ENCODE data around the gene PARN.

Gene PARN

DNA sequence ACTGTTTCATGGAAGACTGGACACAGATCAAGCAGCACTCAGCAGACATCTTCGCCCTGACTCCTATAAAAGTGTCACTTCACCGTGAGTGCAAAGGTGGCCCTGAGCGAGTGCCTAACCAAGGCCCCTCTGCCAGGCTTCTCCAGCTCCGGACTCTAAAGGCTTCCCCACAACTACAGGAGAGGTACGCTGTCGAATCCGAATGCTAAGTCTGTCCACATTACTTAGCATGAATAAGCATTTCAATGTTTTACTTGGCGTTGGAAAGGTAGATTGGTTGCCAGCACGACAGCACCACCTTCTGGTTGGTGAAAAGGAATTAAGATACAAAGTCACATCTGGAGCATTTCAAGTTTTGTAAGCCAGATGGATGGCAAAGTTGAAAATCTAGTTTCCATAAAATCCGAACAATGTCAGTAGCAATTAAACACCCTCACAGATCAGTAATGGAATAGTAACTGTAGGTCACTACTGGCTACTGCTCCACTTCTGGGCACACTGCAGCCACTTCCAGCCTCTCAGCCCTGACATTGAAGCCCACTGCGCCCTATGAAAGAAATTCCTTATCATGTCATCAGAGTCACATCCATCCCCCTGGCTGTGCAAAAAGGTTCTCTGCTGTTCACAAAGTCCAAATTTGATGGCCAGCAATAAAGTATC lies 100.9 kb downstream of the PARN start:
- peak; percentile 49 for DNase-seq (ENCODE audit: low spot score)

DNA sequence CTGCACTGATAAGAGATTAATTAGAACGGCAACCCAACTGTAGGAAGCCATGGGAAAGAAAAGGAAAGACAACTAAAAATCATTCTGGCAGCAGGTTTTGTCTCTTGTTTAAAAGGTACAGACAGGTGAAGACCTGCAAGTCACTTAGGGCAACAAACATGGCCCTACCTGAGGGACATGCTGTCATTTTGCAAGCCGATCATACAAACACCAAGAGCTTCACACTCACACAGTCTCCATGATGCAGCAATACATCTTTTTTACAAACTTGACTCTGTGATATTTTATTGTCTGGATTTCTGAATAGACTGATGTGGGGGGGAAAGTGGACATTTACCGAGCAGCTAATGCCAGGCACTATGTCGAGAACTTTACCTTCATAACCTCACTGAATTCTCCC lies 101.8 kb downstream of the PARN start:
- no peak for DNase-seq (ENCODE audit: low spot score)

DNA sequence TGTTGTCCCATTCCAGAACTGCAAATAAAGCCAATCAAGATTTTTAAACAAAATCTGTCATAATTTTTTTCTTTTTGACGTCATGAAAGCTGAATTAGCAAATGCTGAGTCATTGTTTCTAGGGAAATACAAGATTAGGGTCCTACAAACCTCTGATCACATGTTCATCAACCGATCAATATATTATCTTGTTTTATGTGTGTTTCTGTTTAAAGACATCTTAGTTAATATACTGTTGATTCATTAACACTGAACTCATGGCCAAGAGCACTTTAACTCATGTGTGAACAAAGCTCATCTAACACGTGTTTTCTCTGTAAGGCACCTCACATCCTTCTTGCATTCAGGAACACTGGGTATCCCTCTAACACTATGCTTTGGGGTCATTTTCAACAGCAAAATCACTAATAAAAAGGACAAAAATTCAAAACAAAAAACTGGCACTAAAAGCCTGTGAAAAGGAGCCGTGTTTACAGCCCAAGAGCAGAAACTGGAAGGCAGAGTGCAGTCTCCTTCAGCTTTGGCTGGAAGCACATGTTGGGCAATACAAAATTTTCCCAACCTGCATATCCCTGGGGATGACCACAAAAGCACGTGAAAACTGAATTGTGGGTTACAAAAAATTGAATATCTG lies 102.5 kb downstream of the PARN start:
- no peak for DNase-seq (ENCODE audit: low spot score)

DNA sequence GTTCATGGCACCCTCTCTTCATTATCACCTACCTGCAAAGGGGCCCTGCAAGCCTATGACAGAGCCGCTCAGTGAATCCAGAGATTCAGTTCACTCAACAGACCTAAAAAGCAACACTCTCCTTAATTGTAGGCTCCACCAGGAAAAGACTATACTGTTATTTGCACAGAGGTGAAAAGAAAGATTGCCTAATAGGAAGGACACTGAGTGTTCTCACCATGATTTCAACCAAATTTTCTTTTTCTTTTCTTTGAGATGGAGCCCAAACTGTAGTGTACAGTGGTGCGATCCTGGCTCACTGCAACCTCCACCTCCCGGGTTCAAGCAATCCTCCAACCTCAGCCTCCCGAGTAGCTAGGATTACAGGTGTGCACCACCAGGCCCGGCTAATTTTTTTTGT lies 104.5 kb downstream of the PARN start:
- DNase-seq (ENCODE audit: low spot score): no peak

DNA sequence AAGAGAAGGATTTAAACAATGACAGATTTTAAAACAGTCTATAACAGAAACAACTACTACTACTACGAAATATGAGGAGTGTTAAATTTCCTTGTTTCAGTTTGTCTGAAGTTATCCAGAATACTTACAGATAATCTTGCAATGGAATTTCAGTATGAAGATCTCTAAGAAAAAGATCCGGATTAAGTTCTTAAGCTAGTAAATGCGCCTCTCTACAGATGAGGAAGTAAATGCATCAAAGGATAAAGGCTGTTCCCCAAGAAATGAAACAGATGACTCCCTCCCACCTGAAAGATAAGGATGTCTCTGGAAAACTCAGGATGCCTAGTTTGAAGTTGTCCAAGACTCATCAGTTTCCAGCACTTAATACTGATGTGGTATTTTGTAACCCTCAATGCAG lies 105.1 kb downstream of the PARN start:
- no peak for DNase-seq (ENCODE audit: low spot score)

DNA sequence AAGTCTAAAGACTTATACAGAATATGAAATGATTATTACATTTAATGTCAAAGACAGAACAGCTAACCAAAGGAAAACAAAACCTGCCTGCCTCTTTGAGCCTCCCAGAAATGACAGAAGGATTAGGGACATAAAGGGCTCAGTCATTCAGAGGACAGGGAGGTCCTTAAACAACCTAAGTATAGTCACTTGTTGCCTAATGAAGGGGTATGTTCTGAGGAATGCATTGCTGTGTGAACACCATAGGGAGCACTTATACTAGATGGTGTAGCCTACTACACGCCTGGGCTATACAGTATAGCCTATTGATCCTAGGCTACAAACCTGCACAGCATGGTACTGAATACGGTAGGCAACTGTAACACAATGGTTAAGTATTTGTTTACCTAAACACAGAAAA lies 106.4 kb downstream of the PARN start:
- DNase-seq (ENCODE audit: low spot score): no peak

DNA sequence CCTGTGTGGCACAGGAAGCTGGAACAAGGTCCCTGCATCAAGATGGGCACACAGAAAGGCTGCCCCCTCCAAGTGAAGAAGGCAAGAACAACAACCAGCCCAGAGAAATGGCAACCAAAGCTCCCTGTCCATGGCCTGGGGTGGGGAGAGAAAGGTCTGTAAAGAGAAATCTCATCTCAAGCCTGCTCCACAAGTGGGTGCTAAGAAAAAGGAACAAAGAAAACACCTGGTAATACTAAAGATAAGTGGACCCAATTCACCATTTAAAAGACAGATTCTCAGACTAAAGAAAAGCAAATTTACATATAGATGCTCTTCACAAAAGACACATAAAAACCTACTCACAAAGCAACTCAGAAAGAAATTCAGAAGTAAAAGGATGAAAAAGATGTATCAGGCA lies 107.4 kb downstream of the PARN start:
- DNase-seq (ENCODE audit: low spot score): no peak

DNA sequence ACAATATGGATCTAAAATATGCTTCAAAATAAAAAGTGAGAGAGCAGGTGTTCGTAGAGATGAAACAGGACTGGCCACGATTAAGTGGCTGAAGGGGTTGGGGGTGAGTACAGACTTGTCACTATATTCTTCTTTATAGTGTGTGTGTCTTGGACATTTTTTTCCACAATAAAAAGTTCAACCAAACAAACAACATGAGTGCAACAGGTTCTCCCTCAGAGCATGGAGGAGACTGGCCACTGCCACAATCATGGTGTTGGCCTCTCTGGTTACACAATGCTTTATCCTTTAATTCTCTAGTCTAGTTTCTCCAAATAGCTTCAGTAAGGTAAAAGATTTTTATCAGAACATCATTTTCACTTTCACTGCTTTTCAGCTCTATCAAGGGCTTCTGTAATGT lies 109.3 kb downstream of the PARN start:
- no peak for DNase-seq (ENCODE audit: low spot score)

DNA sequence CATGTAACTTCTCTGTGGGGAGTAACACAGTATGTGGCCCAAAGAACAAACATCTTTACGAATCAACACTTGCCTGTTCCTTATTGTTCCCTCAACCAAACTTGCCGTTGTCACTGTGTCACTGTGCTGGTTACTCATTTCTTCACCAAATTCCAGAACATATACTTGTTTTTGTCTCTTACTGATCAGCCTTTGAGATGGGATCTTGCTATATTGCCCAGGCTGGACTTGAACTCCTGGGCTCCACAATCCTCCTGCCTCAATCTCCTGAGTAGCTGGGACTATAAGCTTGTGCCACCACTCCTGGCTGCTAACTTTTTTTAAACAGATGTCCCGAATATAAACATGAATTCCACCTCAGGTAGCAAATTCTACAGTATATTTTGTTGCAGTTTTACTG lies 115.1 kb downstream of the PARN start:
- DNase-seq (ENCODE audit: low spot score): no peak

DNA sequence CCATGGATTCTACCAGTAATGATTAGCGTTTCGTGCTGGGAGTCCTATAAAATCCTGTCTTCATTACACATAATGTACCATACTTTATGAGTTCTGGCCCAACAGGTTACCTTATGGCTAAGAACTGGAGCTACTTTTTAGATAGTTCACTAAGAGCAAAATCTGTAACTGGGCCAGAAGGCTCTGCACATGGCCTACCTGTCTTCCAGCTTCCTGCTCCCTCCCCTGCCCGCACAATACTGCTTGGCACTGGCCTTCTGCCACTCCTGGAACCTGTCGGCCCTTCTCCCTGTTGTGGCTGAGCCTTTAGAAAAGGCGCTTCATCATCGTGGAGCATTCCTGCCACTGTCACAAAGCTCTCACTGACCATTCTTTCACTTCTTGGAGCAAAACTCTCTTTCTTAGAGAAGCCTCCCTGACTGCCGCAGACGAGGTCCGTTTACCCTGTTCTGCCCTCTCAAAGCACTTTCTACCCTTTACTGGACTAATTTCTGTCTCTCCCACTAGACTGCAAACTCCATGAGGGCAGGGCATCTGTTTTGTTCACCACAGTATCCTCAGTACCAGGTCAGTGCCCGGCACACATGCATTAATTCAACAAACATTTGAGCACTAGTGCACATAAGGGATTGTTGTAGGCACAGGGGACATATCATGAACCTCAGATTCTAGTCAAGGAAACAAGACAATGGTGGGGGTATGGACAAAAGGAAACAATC lies 116.5 kb downstream of the PARN start:
- DNase-seq (ENCODE audit: low spot score): no peak

DNA sequence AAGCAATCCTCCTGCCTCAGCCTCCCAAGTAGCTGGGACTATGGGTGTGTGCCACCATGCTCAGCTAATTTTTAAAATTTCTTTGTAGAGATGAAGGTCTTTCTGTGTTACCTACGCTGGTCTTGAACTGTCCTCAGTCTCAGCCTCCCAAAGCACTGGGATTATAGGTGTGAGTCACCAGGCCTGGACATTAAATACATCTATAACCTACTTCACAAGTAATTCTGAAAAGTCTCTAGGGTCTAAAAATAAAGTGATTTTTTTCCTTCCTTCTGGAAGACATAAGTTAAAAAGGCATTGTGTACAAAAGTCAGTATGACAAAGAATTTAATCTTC lies 118.3 kb downstream of the PARN start:
- no peak for DNase-seq (ENCODE audit: low spot score)

DNA sequence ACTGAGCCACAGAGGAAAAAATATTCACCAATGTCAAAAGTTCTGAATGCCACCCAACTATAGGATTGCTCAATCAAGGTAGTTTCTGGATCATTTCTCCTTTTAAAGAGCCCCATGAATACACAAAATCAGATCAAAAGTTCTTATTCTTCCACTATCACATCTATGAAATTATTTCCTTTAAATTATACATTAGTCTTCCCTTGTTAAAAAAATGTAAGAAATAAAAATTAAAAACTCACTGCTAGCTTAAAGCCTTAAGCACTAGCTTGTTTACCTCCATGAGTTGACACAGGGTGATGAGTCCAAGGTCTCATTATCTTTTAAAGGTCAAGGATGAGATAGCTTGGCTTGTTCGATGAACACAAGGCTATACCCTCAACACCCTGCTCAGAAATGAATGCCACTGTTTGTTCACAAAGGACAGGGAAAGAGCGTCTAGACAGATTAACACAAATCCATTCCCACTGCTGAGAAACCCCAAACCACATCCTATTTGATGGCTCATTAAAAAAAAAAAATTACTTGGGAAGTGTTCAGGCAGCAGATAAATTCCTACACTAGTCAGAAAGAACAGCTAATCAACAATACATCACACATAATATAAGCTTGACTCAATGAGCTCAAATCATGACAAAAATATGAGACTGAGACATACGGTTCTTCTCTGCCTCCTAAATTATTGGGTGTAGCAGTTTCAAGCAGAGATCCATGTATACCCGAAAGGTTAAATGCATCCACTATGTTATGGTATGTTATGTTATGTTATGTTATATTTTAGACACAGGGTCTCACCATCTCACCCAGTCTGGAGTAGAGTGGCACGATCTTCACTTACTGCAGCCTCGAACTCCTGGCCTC lies 118.9 kb downstream of the PARN start:
- DNase-seq (ENCODE audit: low spot score): no peak

DNA sequence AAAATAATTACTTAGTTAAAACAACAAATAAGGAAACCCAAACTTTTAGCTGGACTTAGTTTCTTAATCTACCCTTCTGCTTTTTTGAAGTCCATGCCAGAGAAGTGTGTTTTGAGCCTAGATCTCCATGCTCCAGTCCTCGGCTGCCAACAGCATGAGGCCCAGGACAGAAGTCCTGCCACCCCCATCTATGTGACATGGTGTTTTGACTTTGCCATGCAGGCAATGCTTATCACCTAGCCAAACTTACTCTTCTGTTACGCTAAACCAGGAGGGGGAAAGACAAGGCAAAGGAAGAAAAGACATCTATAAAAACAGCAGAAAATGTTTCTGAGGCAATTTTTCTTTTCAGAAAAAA lies 119.5 kb downstream of the PARN start:
- no peak for DNase-seq (ENCODE audit: low spot score)

DNA sequence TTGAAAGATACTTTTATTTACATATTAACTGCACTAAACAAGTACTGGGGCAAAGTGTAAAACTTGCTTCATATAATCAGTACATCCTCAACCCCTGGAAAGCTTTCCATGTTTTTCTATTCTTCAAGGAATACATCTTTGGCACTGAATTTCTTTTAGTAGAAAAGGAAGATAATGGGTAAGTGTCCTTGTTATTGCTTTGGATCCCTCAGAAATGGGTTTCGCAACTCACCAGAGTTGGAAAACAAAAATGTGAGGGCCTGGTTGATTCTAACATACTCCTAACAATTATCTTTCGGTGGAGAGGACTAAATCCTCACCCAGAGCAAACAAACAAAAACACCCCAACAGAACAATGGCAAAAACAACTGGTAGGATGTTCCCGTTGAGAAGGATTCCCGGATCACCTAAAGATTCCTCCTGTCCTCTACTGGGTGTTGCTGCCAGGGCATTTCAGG lies 120.4 kb downstream of the PARN start:
- DNase-seq (ENCODE audit: low spot score): no peak

DNA sequence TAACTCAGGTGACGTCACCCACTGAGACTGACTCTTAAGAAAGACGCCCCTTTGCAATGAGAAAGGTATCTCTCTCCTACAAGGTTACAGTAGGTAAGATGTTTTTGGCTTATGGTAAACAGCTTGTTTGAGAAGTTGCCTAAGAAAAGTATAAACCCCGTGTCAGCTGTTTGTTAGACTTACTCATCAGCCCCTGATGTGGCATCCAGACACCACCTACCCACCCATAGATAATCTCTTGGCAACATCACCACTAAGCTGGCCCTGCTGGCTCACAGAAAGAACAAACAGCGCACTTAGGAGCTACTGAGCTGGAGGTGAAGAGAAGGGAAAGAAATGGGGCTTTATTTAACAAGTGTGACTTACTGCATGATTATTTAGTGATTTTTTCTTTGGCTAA lies 121.0 kb downstream of the PARN start:
- DNase-seq (ENCODE audit: low spot score): peak; percentile 72

DNA sequence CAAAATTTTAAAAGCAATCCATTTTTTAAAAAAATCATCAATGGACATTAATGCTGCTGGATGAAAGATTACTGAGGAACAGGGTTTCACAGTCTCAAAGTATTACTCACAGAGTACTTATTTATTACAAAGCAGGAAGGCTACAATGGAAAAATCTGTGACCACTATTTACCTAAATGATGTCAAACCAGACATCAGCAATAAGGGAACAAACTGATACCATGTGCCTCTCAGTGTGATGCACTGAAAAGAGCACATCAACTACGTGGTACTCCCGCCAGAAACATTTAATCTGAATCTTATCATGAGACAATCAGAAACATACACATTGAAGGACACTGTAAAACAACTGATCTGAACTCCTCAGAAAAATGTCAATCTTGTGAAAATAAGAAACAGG lies 124.2 kb downstream of the PARN start:
- DNase-seq (ENCODE audit: low spot score): no peak

DNA sequence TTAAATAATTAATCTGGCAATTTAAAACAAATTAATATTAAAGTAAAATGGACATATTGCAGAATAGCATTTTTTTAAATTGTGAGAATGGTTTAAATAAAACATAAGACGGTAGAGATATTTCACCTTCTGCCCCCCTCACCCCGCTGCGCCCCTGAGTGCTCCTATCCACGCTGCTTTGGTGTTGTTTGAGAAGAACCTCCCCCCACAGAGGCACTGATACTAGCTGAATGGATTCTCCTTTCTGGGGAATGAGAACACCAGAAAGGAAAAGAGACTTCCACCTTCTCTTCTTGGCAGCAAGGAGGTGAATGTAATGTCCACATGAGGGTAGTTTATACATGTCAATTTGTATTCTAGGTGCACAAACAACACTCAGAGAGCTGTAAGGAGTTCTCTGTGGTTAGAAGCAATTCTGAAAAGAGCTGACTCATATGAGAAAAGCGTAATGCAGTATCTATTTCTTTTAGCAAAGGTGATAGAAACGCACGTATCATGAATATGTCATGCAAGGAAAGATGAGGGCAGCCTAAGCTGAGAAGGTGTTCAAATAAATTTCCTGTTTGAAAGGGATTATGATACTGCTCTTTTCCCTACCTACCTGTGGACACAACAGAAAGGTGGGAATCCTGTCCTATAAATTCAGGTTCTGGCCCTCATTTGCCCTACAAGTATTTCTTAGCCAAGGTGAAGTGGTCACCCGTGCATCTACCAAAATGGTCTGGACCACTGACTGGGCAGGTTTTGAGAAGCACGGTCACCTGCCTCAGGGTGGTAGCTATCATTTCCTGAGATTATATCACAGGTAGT lies 126.9 kb downstream of the PARN start:
- DNase-seq (ENCODE audit: low spot score): no peak

DNA sequence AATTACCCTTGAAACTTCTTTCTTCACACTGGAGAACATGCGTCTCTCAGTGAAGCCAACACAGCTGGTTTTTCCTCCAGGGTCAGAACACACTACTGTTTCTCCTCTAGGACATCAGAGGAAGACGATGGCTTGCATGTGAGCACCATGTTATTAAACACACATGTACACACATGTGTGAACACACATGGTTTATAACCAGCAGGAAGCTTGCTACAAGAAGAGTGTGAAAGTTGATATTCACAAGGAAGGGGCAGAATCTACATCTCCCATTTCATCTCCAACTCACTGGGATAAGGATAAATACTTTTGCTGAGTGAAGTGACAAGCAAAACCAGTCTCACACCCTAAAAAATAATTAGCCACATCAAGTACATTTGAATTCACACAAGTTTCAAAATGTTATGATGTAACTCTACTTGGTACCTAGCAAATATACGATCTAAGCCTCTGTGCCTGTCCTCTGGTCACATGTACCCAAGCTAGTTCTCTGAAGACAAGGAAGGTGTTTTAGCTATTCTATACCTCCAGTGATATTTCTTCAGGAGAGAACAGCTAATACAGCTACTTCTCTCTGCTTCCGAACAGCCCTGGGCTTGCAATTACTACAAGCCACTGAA lies 127.7 kb downstream of the PARN start:
- no peak for DNase-seq (ENCODE audit: low spot score)

DNA sequence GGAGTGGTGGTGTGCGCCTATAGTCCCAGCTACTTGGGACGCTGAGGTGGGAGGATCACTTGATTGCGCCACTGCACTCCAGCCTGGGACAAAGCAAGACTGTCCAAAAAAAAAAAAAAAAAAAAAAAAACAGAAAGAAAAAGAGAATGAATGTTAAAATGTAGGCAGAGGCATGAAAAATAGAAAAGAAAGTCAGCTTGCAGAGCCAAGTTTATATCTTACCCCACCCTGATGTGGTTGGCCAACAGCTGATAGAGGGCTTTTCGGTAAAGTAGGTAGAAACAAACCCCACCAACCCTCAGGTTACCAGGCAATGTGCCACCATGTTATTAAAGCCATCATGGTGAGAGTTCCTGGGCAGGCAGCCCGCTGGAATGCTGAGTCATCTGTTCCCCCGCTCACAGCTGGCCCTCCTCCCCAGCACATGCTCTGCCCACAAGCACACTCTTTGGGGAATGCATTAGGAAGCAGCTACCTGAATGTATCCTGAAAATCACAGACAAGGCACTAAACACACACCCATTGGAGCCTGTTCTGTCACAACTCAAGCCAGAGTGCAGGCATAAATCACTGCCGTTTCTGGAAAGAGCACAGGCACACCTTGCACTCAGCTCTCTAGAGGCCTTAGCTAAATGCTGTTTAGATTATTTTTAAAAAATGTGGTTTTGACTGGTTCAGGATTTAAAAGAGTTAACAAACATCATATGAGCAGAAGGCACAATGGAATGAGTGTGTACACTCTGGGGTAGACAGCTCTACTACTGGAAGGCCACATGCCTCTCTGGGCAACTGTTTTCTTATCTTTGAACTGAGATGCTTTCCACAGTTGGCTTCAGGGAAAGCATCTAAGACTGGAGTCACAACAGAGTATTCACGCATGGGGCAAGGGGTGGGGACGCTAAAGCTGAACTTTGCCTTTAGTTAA lies 128.5 kb downstream of the PARN start:
- DNase-seq (ENCODE audit: low spot score): peak; percentile 65

DNA sequence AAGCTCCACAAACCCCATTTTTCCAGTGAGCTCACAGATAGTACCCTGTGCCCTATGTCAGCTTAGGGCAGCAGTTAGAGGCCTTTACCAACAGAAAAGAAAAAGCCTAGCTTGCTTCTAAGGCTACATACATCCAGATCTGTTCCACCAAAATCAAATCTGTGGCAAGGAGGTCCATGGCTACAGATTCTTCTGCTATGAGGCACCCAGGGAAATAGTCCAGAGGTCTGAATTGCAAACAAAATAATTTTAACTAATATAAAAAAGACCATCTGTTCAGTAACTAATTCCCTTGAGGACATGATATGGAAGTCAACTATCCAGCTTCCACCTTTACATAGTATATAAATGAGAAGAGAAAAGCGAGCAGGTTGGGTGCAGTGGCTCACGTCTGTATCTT lies 129.3 kb downstream of the PARN start:
- DNase-seq (ENCODE audit: low spot score): no peak
